ENCODE results near the gene CDYL.

Gene CDYL

DNA sequence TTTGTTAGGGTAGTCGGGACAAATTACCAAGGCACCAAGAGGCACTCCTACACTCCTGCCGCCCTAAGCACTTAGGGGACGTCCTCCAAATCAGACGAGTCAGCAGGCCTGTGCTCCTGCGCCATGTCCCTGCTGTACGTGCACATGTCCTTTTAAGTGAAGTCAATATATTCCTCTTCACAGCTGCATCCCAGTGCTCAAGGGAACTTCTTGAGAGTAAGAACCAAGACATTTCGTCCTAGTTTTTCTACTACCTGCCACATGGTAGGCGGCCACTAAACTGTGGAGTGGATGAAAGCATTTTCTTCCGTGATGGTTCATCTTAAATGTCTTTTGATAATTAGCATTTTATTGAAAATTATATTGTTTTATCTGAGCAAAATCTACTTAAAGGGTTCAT lies 126.9 kb downstream of the CDYL start:
- Histone ChIP-seq H3K4me3 (ENCODE audit: low read depth in 1 of 2, low read length in 1 of 2) (no peak overlapping the region), H3K9me3 (no peaks in the 10 kb centered on the region), H3K36me3 (no peaks in the 10 kb centered on the region), H3K4me1 (ENCODE audit: control insufficient read depth in 1 of 2, insufficient read depth in 1 of 2, low read depth in 1 of 2, low read length in 1 of 2) (peaks cover 3 to 10% of the 10 kb centered on the region in 2 experiments), H3K27me3 (no peaks in the 10 kb centered on the region), H3K27ac (no peak overlapping the region)
- TF ChIP-seq, protein P1, sequence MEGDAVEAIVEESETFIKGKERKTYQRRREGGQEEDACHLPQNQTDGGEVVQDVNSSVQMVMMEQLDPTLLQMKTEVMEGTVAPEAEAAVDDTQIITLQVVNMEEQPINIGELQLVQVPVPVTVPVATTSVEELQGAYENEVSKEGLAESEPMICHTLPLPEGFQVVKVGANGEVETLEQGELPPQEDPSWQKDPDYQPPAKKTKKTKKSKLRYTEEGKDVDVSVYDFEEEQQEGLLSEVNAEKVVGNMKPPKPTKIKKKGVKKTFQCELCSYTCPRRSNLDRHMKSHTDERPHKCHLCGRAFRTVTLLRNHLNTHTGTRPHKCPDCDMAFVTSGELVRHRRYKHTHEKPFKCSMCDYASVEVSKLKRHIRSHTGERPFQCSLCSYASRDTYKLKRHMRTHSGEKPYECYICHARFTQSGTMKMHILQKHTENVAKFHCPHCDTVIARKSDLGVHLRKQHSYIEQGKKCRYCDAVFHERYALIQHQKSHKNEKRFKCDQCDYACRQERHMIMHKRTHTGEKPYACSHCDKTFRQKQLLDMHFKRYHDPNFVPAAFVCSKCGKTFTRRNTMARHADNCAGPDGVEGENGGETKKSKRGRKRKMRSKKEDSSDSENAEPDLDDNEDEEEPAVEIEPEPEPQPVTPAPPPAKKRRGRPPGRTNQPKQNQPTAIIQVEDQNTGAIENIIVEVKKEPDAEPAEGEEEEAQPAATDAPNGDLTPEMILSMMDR (IDR thresholded peaks at IDR 0.05): no peak

DNA sequence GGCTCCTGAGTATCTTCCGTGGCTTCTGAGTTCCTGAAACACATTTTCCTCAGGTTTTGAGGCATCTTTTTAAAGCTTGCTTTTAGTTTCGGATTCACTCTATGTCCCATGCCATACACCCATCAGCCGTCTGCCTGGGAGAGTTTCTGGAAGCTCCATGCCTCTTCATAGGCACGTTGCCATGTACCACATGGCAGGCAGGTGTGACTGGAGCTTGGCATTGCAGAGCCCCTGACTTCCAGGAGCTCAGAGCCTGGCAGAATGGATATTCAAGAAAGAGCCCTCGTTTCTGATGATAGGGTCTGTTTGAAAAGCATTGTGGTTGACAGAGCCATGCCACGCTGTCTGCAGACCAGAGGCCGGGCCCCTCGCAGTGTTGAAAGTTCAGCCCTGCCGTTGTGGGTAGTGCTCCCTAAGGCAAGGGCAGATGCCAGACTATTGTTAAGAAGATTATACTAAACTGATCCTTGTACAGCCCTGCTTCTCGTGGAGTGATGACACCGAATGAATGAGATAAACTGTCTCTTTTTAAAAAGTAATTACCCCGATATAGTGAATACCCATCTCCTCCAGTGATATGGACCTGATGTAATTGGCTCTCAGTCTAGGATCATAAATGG lies 127.7 kb downstream of the CDYL start:
- no peaks in the 10 kb centered on the region for H3K9me3 ChIP-seq
- no peak overlapping the region for H3K27ac ChIP-seq
- H3K27me3 ChIP-seq: no peaks in the 10 kb centered on the region
- TF ChIP-seq, protein P1 (IDR thresholded peaks at IDR 0.05): no peak
- H3K36me3 ChIP-seq: no peaks in the 10 kb centered on the region
- H3K4me3 ChIP-seq (ENCODE audit: low read depth in 1 of 2, low read length in 1 of 2): no peak overlapping the region
- peaks cover 3 to 10% of the 10 kb centered on the region in 2 experiments for H3K4me1 ChIP-seq (ENCODE audit: control insufficient read depth in 1 of 2, insufficient read depth in 1 of 2, low read depth in 1 of 2, low read length in 1 of 2)

DNA sequence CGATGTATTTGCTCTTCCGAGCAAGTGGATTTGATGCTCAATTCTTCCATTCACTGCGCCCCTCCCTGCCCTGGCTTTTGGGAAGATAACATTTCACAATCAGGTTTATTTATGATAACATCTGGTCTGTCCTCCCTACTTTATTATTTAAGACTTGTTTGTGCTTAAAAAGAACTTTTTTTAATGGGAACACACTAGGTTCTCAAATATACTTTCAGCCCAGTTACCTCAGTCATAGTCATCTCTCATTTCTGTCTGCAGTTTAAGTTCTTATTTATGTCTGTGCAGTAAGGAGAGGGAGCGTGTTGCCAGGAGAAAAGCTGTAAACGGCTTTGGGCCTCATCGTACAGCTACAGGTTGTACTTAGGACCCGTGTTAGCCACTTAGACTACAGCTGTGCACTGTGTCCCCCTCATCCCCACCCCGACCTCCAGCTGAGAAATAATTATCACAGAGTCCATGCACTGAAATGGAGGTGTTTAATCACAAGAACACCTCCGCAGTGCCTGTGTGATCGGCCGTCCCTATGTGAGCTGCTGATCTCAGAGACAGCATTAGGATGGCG lies 128.3 kb downstream of the CDYL start:
- H3K36me3 ChIP-seq: no peaks in the 10 kb centered on the region
- TF ChIP-seq, protein P1 (IDR thresholded peaks at IDR 0.05): no peak
- no peaks in the 10 kb centered on the region for H3K9me3 ChIP-seq
- H3K27ac ChIP-seq: no peak overlapping the region
- H3K4me1 ChIP-seq (ENCODE audit: control insufficient read depth in 1 of 2, insufficient read depth in 1 of 2, low read depth in 1 of 2, low read length in 1 of 2): peaks cover 3 to 10% of the 10 kb centered on the region in 2 experiments
- H3K4me3 ChIP-seq (ENCODE audit: low read depth in 1 of 2, low read length in 1 of 2): no peak overlapping the region
- H3K27me3 ChIP-seq: no peaks in the 10 kb centered on the region

DNA sequence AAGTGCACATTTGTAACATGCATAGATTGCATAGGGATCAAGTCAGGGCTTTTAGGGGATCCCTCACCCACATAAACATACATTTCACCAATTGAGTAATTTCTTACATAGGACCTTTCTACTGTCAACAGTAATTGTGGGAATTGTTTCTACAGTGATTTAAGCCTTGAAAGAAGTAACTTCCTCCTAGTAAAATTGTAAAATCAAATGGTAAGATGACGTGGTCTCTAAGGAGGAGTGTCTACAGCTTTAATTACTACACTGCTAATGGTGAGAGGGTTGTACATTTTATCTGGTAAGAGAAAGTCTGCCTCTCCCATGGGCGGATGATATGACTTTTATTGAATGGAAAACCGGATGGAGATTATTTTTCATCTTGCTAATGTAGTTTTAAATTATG lies 129.6 kb downstream of the CDYL start:
- Histone ChIP-seq H3K4me3 (ENCODE audit: low read depth in 1 of 2, low read length in 1 of 2) (no peak overlapping the region), H3K27me3 (no peaks in the 10 kb centered on the region), H3K4me1 (ENCODE audit: control insufficient read depth in 1 of 2, insufficient read depth in 1 of 2, low read depth in 1 of 2, low read length in 1 of 2) (peaks cover 3 to 10% of the 10 kb centered on the region in 2 experiments), H3K36me3 (no peaks in the 10 kb centered on the region), H3K27ac (no peak overlapping the region), H3K9me3 (no peaks in the 10 kb centered on the region)
- TF ChIP-seq, protein P1 (IDR thresholded peaks at IDR 0.05): no peak

DNA sequence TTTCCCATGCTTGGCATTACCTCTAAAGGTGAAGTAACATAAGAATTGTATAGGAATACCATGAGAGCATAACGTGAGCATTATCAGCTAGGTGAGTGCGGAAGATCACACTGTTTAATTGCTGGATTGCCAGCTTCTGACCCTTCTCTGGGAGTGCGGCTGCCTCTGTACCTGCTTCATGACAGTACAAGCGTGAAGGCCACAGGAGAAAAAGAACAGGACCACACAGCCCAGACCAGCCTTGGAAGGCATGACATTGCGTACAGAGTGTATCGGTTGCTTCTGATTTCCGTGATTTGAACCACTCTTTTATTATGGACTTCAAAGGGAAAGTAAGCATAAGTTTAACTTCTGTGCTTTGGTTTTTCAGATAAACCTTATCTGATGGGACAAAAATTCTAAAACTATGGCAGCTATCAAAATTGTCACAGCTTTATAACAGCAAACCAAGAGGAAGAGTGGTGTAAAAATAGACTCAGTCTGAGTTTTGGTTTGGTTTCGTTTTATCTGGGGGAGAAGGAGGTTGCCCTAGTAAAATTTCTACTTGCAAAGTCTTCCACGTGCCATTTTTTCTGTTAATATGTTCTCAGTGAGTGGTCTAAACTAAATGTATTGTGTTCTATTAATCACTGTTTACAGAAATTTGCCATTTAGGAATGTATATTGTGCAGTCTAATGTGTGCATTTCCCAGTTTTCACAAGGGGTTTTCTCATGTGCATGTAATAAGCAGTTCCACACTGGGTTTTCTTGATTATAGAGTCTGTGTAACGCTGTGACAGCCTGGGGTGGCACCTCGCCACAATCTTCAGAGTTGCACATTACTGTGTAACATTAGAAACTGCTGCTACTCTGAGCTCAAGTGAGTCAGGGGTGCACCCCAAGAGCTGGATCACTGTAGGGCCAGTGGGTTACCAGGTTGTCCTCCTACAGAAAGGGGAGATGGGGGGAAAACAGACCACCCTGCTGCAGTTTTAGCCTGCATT lies 130.4 kb downstream of the CDYL start:
- H3K4me1 ChIP-seq (ENCODE audit: control insufficient read depth in 1 of 2, insufficient read depth in 1 of 2, low read depth in 1 of 2, low read length in 1 of 2): peaks cover 0 to 10% of the 10 kb centered on the region in 2 experiments
- no peaks in the 10 kb centered on the region for H3K27me3 ChIP-seq
- H3K27ac ChIP-seq: no peak overlapping the region
- H3K9me3 ChIP-seq: no peaks in the 10 kb centered on the region
- H3K4me3 ChIP-seq (ENCODE audit: low read depth in 1 of 2, low read length in 1 of 2): no peak overlapping the region
- H3K36me3 ChIP-seq: no peaks in the 10 kb centered on the region
- TF ChIP-seq, protein P1 (IDR thresholded peaks at IDR 0.05): no peak

Measured in neutrophil (primary cell).